Body of pancreas (tissue), 4 donors: Measurements from ENCODE around the gene RIMBP2.

ENCODE experiments used
- POLR2A ChIP-seq, 3 donors: fragments of 450-650 bp; IDR thresholded peaks; one replicate each; pipeline ENCODE4 v1.6.1; 2016; ENCODE audit warnings: antibody characterized with exemption in 3 of 3, mild to moderate bottlenecking in 2 of 3
- TF ChIP-seq, protein P1 (sequence below), 7 experiments: fragments of 450-650 bp in 4 of 7; fragments of 200-600 bp in 3 of 7; sonication (generic) in 3 of 7; IDR thresholded peaks; one replicate each; pipeline ENCODE4 v1.5.1; 2016 to 2019; ENCODE audit warnings: antibody characterized with exemption in 7 of 7

DNA sequence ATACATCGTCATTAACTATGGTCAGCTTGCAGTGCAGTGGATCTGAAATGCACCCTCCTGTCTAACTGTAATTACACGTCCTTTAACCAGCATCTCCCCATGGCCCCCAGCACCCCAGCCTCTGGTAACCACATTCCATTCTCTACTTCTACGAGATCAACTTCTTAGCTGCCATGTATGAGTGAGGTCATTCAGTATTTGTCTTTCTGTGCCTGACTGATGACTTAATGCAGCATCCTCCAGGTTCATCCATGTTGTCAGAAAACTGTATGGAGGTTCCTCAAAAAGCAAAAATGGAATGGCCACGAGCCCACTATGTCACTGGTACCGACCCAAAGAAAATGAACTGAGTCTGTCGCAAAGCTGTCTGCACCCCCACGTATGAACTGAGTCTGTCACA, 107.3 kb downstream of the RIMBP2 start:
- TF ChIP-seq POLR2A (IDR thresholded peaks at IDR 0.05), result no peak
- TF ChIP-seq, protein P1, sequence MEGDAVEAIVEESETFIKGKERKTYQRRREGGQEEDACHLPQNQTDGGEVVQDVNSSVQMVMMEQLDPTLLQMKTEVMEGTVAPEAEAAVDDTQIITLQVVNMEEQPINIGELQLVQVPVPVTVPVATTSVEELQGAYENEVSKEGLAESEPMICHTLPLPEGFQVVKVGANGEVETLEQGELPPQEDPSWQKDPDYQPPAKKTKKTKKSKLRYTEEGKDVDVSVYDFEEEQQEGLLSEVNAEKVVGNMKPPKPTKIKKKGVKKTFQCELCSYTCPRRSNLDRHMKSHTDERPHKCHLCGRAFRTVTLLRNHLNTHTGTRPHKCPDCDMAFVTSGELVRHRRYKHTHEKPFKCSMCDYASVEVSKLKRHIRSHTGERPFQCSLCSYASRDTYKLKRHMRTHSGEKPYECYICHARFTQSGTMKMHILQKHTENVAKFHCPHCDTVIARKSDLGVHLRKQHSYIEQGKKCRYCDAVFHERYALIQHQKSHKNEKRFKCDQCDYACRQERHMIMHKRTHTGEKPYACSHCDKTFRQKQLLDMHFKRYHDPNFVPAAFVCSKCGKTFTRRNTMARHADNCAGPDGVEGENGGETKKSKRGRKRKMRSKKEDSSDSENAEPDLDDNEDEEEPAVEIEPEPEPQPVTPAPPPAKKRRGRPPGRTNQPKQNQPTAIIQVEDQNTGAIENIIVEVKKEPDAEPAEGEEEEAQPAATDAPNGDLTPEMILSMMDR (IDR thresholded peaks at IDR 0.05), result no peak
